GM20431 (cell line): Measurements from ENCODE around the gene SMOC2.

Experiments
- in situ Hi-C: fragments of 300-500 bp; cut with MseI, MboI; formaldehyde crosslinking; loops from one replicate; pipeline ENCODE4 v1.15.0; 2020; ENCODE audit warnings: low sequenced_read_pairs; ENCODE audit not compliant: unreplicated experiment

Gene SMOC2

DNA sequence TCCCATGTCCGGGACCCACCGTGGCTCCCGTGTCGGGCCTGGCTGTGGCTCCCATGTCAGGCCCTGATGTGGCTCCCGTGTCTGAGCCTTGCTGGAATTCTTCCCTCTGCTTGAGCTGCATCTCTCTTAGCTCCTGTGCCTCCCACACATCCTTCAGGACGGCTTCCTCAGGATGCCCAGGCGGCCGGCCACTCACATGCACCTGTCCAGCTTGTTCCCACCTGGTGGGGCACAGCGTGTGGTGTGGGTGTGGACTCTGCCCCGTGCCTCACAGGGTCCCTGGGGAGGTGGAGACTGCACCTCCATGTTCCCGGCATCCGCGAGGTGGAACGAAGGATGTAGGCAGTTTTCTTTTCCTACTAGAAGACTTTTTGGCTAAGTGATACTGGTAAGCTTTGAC lies 170.7 kb downstream of the SMOC2 start:
- in situ Hi-C loops: no loop called here

- in situ Hi-C loops: no loop called here
Measured at GRCh38 chr6:168612586-168612985, 171.6 kb downstream of the SMOC2 start.

DNA sequence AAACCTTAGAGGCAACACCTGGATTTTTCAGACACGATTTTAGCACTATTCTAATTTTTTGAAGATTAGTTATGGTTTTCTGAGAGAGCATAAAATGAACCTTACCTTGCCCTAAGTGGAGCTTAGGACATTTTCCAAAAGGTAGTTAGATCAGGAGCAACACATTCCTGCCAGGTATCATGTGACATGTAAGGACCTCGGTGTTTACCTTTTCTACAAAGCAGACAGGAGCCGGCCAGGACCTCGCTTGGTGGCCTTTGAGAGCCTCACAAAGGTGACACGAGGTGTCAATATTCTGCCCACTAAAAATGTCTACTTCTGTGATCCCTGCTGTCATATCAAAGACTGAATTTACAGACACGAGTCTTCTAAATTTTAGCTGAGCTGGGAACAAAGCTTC lies 174.9 kb downstream of the SMOC2 start:
- in situ Hi-C loops: no loop called here

DNA sequence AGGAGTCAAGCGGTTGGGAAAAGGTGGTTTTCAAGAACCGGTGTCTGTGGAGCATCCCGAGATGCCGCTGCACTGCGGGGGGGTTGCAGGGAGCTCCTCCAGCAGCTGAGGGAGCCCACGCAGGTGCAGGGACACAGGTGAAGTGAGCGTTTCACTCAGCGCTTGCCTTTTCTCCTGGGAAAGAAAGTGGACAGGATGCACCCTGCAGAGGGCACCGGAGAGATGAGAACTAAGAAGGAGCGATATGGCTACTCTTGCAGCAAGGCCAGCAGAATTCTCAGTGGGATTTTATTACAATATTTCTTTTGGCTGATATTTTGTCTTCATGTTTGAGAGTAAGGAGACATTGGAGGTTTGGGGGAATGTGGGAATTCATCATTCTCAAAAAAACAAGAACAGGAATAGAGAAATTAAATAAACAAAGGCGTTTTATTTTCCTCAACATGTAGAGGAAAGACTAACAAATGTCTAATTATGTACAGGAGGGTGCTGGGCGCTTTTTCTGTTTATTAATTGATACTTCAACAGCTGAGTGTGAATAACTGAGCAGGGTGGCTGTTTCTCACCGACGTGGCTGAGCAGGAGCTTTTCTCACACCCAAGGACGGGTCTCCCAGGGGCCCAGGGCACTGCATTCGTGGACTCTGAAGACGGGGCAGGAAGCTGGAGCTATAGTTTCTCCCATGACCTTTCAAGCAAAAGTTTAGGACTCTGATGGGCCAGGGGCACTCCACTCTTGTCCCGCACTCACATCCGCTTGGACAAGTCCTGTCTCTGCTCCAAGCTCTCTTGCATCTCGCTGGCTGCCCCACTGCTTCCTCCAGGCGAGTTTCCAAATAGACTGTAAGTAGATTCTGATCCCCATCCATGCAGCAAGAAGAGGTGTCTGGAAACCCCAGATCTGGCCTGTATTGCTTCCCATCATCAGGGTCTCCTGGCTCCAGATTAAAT lies 176.1 kb downstream of the SMOC2 start:
- in situ Hi-C loops: no loop called here

GRCh38 chr6:168618546-168619315 lies 177.7 kb downstream of the SMOC2 start:
- in situ Hi-C loops: no loop called here

- in situ Hi-C loops: no loop called here
Measured at GRCh38 chr6:168619560-168620314, 178.8 kb downstream of the SMOC2 start.

DNA sequence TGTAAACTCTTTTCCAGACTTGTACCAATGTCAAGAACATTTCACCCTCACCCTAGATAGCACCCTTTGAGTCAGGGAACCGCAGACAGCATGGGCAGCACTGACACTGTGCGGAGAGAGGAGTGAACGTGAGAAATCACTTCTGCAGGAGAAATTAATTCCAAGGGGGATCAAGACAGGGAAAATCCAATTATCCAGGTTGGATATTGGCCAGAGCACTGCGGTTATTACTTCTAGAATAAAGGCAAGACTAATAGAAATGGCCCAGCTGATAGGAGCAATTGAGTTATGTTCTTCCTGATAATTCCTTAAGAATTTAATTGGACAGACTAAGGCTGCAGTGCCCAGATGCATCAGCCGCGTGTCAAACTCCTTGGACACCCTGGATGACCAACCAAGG lies 179.6 kb downstream of the SMOC2 start:
- in situ Hi-C loops: no loop called here

DNA sequence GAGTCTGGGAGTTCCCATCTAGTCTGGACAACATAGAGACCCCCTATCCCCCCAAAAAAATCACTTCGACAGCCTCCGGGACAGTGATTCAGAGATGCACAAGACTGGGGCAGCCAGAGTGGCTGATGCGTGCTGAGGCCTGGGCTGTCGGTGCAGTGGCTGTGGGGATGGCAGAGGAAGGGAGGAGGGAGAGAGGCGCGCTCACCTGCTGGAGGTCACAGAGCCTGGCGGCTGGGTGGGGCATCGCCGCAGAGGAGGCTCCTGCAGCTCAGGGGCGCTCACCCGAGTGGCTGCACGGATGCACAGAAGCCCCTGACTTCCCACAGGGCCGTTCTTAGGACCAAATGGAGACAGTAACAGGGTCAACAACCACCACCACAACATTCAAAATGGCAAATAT lies 182.8 kb downstream of the SMOC2 start:
- in situ Hi-C loops: no loop called here

GRCh38 chr6:168624540-168624939 lies 183.6 kb downstream of the SMOC2 start:
- in situ Hi-C loops: no loop called here

GRCh38 chr6:168624948-168625347 lies 184.0 kb downstream of the SMOC2 start:
- in situ Hi-C loops: no loop called here

DNA sequence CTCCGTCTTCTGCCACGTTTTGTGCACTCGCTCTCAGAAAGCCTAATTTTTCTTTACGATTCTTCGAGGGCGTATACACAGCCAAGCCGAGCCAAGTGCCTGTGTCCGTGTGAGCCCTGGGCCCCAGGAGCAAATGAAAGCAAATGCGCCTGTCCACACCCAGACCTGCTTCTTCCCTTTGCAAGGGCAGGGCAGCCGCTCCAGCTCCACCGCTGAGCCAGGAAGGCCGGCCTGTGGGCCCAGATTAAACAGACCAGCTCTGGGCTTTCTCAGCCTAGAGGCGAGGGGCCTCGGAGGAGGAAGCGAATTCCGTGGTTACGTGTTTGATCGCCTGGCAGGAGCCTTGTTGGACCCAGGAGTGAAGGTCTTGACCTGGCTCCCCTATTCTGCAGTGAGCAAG lies 184.6 kb downstream of the SMOC2 start:
- in situ Hi-C loops: no loop called here

DNA sequence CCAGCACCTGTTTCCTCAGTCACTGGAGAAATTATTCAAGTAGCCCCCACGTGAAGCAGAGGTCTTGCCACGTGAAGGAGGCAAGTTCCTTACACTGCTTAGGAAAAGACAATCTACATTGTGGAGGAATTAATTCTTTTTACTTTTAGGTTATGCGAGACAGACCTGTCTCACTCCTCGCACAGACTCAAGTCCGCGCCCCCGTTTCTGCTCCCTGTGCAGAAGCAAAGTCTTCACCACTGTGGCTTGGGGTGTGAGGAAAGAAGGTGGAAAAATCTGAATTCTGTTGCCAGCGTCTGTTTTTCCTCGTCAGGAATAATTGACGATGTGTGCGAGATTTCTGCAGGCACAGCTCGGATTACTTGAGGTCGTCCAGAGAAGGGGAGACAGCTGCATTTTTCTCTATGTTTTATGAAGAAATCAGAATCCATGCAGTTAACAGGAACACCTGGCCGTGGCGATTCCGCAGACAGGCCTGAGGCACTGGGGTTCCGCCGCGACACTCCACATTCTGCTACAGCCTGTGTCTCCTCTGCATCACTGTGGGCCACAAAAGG lies 185.1 kb downstream of the SMOC2 start:
- in situ Hi-C loops: no loop called here

- in situ Hi-C loops: no loop called here
Measured at GRCh38 chr6:168627506-168628175, 186.7 kb downstream of the SMOC2 start.

DNA sequence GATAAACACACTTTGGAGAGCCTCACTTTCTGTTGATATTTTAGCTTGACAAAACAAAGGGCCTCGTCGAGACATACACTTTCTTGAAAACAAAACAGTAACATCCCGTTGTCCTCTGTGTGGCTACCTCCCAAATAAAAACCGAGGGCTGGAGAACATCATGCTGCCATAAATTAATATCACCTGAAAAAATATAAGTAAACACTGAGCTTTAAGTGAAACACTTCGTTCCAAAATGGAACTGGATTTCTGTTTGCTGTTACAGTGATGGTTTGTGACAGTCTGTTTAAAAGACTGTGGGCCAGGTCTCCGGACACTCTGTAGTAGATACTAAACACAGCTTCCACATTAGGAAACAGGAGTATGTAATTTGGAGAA lies 187.2 kb downstream of the SMOC2 start:
- in situ Hi-C loops: no loop called here

DNA sequence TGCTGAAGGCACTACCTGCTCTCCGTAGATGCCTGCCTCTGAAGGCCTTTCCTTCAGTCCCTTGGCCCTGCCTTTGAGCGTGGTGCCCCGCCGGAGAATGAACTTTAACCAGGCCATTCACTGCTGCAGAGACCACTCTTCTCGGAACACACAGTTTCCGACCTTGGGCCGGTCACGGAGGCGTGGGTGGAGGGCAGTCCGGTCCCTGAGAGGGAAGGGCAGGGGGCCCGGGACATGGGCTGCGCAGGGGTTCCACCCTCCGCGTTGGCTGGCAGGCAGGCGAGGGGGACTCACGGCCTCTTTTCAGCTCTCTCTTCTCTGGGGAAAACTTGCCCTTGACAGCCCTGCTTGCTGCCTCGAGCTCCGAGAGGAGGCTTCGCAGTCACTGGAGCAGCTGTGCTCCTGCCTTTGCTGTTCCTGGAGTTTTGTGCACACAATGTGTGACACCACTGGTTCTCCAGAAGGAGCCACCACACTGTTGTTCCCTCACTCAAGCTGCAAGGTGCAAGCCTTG lies 187.8 kb downstream of the SMOC2 start:
- in situ Hi-C loops: no loop called here

DNA sequence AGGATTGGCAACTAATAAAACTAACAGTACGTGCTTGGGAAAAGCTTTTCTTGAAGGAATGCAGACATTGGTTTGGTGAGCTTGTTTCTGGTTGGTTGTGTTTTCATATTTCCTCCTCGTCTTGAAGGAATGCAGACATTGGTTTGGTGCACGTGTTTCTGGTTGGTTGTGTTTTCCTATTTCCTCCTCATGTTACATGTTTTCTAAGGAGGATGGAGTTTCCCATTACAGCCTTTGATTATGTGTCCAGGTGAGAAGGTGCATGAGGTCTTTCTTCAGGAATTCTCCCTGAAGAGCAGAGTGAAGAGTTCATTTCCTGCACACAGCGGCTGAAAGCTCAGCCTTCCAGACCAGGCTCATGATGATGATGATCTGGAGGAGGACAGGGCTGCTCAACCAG lies 190.6 kb downstream of the SMOC2 start:
- in situ Hi-C loops: no loop called here

- in situ Hi-C loops: no loop called here
Measured at GRCh38 chr6:168632694-168633093, 191.7 kb downstream of the SMOC2 start.

- in situ Hi-C loops: no loop called here
Measured at GRCh38 chr6:168634541-168635328, 193.8 kb downstream of the SMOC2 start.
